Gastroesophageal sphincter (tissue), 4 donors: Measurements from ENCODE around the gene LARP6. TPM values are rescaled to one million over a fixed set of nuclear protein-coding genes. Genes with fewer than 3 reads are reported as not detected.
"Not testable (repeated sequence)": the region's sequence is repeated elsewhere in the genome, so short reads cannot be mapped to it uniquely, and the experiment has no call there.

ENCODE experiments used
- ATAC-seq: fragments of 150-250 bp; one replicate; pipeline ENCODE4 v1.9.1; 2016; ENCODE audit warnings: mild to moderate bottlenecking, moderate library complexity
- H3K27ac ChIP-seq, 4 donors: fragments of 200-600 bp; sonication (generic) in 3 of 4; 1 replicate in 3 of 4; 2 replicates in 1 of 4; pipeline ENCODE4 v1.5.1; 2016 to 2019
- H3K27me3 ChIP-seq: fragments of 200-600 bp; sonication (generic); one replicate; pipeline ENCODE4 v1.5.1; 2019
- H3K36me3 ChIP-seq, 2 donors: fragments of 200-600 bp; sonication (generic); one replicate each; pipeline ENCODE4 v1.5.1; 2019; ENCODE audit warnings: control low read depth in 1 of 2
- H3K4me1 ChIP-seq, 3 donors: fragments of 200-600 bp; sonication (generic); 1 replicate in 2 of 3; 2 replicates in 1 of 3; pipeline ENCODE4 v1.5.1; 2016 to 2019; ENCODE audit warnings: control low read depth in 2 of 3
- H3K4me3 ChIP-seq, 2 donors: fragments of 200-600 bp; sonication (generic); one replicate each; pipeline ENCODE4 v1.5.1; 2019; ENCODE audit warnings: mild to moderate bottlenecking in 1 of 2, moderate library complexity in 1 of 2
- H3K9me3 ChIP-seq, 3 donors: fragments of 200-600 bp; sonication (generic); one replicate each; pipeline ENCODE4 v1.5.1; 2017 to 2019; ENCODE audit warnings: control low read depth in 2 of 3
- CTCF ChIP-seq, 4 experiments: fragments of 200-600 bp in 2 of 4; fragments of 450-650 bp in 2 of 4; sonication (generic) in 1 of 4; IDR thresholded peaks; one replicate each; pipeline ENCODE4 v1.5.1; 2017 to 2019; ENCODE audit warnings: antibody characterized with exemption in 4 of 4, mild to moderate bottlenecking in 2 of 4, moderate library complexity in 2 of 4
- EP300 ChIP-seq: sonication (generic); formaldehyde crosslinking; IDR thresholded peaks from one replicate; pipeline ENCODE4 v1.6.1; 2017; ENCODE audit warnings: antibody characterized with exemption, mild to moderate bottlenecking
- POLR2A ChIP-seq, 2 donors: fragments of 450-650 bp; IDR thresholded peaks; one replicate each; pipeline ENCODE4 v1.6.1; 2017; ENCODE audit warnings: antibody characterized with exemption in 2 of 2, mild to moderate bottlenecking in 2 of 2, moderate library complexity in 1 of 2
- POLR2AphosphoS5 ChIP-seq: sonication (generic); formaldehyde crosslinking; IDR thresholded peaks from one replicate; pipeline ENCODE4 v1.6.1; 2017; ENCODE audit warnings: antibody characterized with exemption
- WGBS, 2 donors: methylation state at CpG; one replicate each; pipeline ENCODE4 v1.1.5; 2018; ENCODE audit warnings: low coverage in 1 of 2; 5-methylcytosine and 5-hydroxymethylcytosine counted together
- total RNA-seq, 4 donors: library from RNA; depleted of rRNA; stranded (reverse); fragments of >200 nt; gene quantifications; one replicate each; pipeline ENCODE4 v1.1.0, GENCODE V29; 2016

LARP6 gene
- total RNA-seq, 4 donors from 2014 or later, result 43.7 to 48.2 (median 45.5) TPM

DNA sequence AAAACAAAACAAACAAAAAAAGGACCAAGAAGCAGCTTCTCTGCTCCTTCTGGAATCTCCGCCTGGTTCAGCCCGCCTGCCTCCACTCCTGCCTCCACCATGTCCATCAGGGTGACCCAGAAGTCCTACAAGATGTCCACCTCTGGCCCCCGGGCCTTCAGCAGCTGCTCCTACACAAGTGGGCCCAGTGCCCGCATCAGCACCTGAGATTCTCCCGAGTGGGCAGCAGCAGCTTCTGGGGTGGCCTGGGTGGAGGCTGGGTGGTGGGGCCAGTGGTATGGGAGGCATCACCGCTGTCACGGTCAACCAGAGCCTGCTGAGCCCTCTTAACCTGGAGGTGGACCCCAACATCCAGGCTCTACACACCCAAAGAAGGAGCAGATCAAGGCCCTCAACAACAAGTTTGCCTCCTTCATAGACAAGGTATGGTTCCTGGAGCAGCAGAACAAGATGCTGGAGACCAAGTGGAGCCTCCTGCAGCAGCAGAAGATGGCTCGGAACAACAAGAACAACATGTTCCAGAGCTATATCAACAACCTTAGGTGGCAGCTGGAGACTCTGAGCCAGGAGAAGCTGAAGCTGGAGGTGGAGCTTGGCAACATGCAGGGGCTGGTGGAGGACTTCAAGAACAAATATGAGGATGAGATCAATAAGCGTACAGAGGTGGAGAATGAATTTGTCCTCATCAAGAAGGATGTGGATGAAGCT lies 4.8 kb upstream of the LARP6 start:
- not testable (repeated sequence) for H3K27me3 ChIP-seq, H3K9me3 ChIP-seq, H3K4me3 ChIP-seq, H3K36me3 ChIP-seq, H3K27ac ChIP-seq, ATAC-seq
- H3K4me1 ChIP-seq, result peaks cover 0 to 40% (median 14%) of the 10 kb centered on the region in 3 donors
- TF ChIP-seq POLR2AphosphoS5, result peak; percentile 6
- 95 to 100% methylated on average over 2 to 4 of the region's 9 CpGs for WGBS, 2 donors

DNA sequence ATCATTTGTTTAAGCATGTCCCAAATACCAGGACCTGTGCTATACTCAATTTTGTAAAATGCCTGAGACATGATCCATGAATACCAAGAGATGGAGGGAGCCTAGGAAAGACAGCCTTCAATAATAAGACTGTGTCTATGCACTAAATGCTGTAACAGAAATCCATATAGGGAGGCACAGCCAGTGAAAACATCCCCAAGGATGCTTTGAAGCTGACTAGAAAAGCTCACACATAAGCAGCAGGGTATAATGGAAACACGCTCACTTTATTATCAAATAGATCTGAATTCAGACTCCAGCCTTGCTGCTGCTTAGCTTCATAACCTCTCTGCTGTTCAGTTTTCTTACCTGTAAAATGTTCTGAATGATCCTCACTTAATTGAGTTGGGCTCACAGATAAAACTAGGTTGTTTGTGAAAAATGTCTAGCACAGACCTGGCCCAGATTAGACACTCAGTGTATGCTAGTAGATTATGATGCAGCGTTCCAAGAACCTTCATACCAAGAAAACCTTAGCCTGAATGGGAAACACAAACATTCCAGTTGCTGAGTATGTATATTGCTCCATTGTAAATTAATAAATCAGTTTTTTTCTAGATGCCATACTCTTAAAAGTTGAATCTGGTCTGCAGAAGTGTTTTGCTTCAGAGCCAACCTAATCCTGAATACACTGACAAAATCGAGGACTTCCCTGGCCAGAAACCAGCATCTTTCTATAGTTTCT lies 3.8 kb upstream of the LARP6 start:
- no peaks in the 10 kb centered on the region for H3K9me3 ChIP-seq
- H3K4me3 ChIP-seq, result no peak overlapping the region
- no peaks in the 10 kb centered on the region for H3K27me3 ChIP-seq
- 68 to 83% methylated on average over 2 to 3 of the region's 3 CpGs for WGBS, 2 donors
- H3K4me1 ChIP-seq, result peaks cover 0 to 50% (median 14%) of the 10 kb centered on the region in 3 donors
- ATAC-seq, result no peak
- H3K36me3 ChIP-seq, result no peaks in the 10 kb centered on the region
- no peak for TF ChIP-seq POLR2A (IDR thresholded peaks at IDR 0.05)
- TF ChIP-seq CTCF (IDR thresholded peaks at IDR 0.05), result no peak
- TF ChIP-seq POLR2AphosphoS5, result no peak
- TF ChIP-seq EP300, result no peak
- peak overlapping the region in 3 of 4 donors; percentile 64 to 94 (median 69) for H3K27ac ChIP-seq

DNA sequence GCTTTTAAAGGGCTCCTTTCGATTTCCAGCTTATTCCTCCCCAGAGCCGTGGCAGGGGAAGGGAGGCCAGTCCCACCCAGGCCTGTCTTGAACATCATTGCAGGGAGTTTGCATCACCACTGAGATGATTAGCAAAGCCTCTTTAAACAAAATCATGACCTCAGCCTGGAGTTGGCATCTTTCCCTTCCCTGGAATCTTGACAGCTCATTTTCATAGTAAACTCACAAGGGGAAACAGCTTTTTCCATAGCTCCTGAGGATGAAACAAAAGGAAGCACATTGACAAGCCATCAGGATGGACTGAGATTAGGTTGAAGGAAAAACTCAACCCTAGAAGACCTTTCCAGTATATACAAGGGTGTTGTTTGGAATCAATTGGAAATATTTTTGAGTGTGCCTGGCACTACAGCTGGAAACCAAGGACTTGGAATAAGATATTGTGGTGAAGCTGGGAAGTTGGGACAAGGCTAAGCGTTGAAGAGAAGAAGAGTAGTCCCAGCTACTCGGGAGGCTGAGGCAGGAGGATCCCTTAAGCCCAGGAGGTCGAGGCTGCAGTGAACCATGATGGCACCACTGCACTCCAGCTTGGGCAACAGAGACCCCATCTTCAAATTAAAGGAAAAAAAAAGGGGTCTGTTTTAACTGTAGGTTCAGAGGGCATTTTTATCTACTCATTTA lies 3.1 kb upstream of the LARP6 start:
- no peaks in the 10 kb centered on the region for H3K27me3 ChIP-seq
- TF ChIP-seq EP300 (no peak), CTCF (IDR thresholded peaks at IDR 0.05) (no peak), POLR2AphosphoS5 (peak; percentile 94)
- H3K4me1 ChIP-seq, result peaks cover 0 to 57% (median 14%) of the 10 kb centered on the region in 3 donors
- peak; percentile 84 for ATAC-seq
- no peak overlapping the region for H3K4me3 ChIP-seq
- 69 to 73% methylated on average over 3 of the region's 5 CpGs for WGBS, 2 donors
- H3K9me3 ChIP-seq, result no peaks in the 10 kb centered on the region
- H3K27ac ChIP-seq, result peak overlapping the region in 3 of 4 donors; percentile 64 to 94 (median 91)
- peaks cover 0 to 2% of the 10 kb centered on the region in 2 donors for H3K36me3 ChIP-seq

DNA sequence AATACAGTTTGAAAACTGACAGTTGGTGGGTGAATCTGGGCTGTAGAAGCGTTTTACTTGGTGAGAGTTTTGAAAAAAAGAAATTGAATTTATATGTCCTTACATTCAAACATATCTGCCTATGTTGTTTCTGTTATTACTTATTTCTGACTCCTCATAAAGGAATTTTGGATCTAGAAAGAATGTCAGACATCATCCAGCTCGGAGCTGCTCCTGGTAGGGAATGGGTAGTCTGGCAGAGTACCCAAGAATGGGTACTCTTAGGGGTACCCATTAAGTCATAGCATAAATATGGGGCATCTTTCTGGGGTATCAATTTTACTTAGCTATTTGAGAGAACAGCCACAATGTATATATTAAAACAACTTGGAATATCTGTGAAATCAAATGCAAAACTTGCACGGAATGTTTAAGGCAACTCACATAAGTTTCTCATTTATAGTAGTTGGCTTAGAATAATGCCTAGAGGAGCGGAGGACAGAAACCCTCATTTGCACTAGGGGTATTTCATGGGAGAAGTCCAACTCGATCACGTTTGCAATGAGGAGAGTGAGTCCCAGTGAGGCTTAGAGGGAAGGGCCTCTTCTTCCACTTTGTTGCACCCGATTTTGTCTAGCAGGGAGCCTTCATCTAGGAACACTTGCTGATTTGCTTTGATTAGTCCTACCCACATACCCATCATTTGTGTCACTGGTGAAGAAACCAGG lies 2.4 kb upstream of the LARP6 start:
- Histone ChIP-seq H3K9me3 (no peaks in the 10 kb centered on the region), H3K4me3 (no peak overlapping the region), H3K27me3 (no peaks in the 10 kb centered on the region), H3K36me3 (peaks cover 0 to 8% of the 10 kb centered on the region in 2 donors), H3K27ac (peak overlapping the region; percentile 15 to 94 (median 78)), H3K4me1 (peaks cover 0 to 64% (median 14%) of the 10 kb centered on the region in 3 donors)
- no peak for ATAC-seq
- TF ChIP-seq POLR2AphosphoS5 (no peak), CTCF (IDR thresholded peaks at IDR 0.05) (no peak), EP300 (no peak), POLR2A (IDR thresholded peaks at IDR 0.05) (no peak)
- 51 to 67% methylated on average over 4 to 7 of the region's 7 CpGs for WGBS, 2 donors

- Histone ChIP-seq H3K36me3 (peaks cover 0 to 14% of the 10 kb centered on the region in 2 donors), H3K27me3 (no peaks in the 10 kb centered on the region), H3K27ac (peak overlapping the region in 3 of 4 donors; percentile 64 to 94 (median 91)), H3K4me3 (no peak overlapping the region), H3K4me1 (peaks cover 0 to 66% (median 14%) of the 10 kb centered on the region in 3 donors), H3K9me3 (no peaks in the 10 kb centered on the region)
- whole genome bisulfite sequencing, 2 donors, result 60 to 86% methylated on average over 1 to 2 of the region's 2 CpGs
- no peak for ATAC-seq
- TF ChIP-seq CTCF (IDR thresholded peaks at IDR 0.05) (no peak), POLR2A (IDR thresholded peaks at IDR 0.05) (no peak), EP300 (no peak), POLR2AphosphoS5 (no peak)
Measured at GRCh38 chr15:70855764-70856163, 1.8 kb upstream of the LARP6 start.
